ENCODE measurements around the gene RIOX2. TPM values are rescaled to one million over a fixed set of nuclear protein-coding genes. Genes with fewer than 3 reads are reported as not detected.

Gene RIOX2
- total RNA-seq, 1 experiment from 2014 or later, result 73.9 TPM

- no peak overlapping the region for H3K4me3 Mint-ChIP-seq (ENCODE audit: unreplicated experiment)
- DNase-seq (ENCODE audit: unreplicated experiment), result no peak
- TF ChIP-seq CTCF (IDR thresholded peaks at IDR 0.05; ENCODE audit: unreplicated experiment), result no peak
- intact Hi-C loops (cut with micrococcal nuclease), result no loop called here
- H3K9me3 Mint-ChIP-seq (ENCODE audit: unreplicated experiment), result no peaks in the 10 kb centered on the region
- peaks cover 91% of the 10 kb centered on the region for H3K36me3 Mint-ChIP-seq (ENCODE audit: insufficient read depth, unreplicated experiment)
- H3K27me3 Mint-ChIP-seq (ENCODE audit: insufficient read depth, unreplicated experiment), result no peaks in the 10 kb centered on the region
- H3K27ac Mint-ChIP-seq (ENCODE audit: low read depth, unreplicated experiment), result no peak overlapping the region
- H3K4me1 Mint-ChIP-seq (ENCODE audit: insufficient read depth, unreplicated experiment), result peaks cover 9% of the 10 kb centered on the region
- ChIA-PET POLR2A (interaction anchor here (0.7 kb wide), 1 partner anchor 629 kb away, joined by 3 read pairs; no protein-coding TSS in a partner anchor), CTCF (interaction anchor here (1.0 to 1.1 kb wide), 2 partner anchors 44 to 137 kb away, joined by 3 to 4 read pairs; no protein-coding TSS in a partner anchor)
- BruUV-seq (replicated peaks), result no TSS peak
These were observed 12.4 kb downstream of the RIOX2 start for GRCh38 chr3:97959872-97960271.

DNA sequence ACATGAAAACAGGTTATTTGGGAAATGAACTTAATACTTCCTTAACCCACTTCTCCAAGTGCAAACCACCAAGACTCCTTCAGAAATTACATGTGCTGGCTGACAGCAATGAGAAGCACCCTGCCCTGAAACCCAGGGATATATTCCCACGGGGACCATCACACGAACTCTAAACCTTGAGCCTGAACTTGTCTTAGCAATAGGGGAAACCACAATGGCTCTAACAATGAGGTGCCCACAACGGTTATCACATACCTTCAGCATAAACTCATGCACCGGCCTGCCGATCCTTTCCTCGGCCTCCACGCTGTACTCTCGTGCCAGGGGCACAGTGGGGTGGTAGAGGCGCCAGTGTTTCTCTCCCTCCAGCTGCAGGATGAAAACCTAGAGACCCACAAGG, 13.4 kb downstream of the RIOX2 start:
- no peaks in the 10 kb centered on the region for H3K9me3 Mint-ChIP-seq (ENCODE audit: unreplicated experiment)
- peaks cover 88% of the 10 kb centered on the region for H3K36me3 Mint-ChIP-seq (ENCODE audit: insufficient read depth, unreplicated experiment)
- BruUV-seq (replicated peaks), result no TSS peak
- no peak for TF ChIP-seq CTCF (IDR thresholded peaks at IDR 0.05; ENCODE audit: unreplicated experiment)
- DNase-seq (ENCODE audit: unreplicated experiment), result no peak
- no peak overlapping the region for H3K4me3 Mint-ChIP-seq (ENCODE audit: unreplicated experiment)
- CTCF ChIA-PET, result interaction anchor here (0.6 to 1.9 kb wide), 5 partner anchors 43 to 193 kb away, joined by 3 to 8 read pairs (median 3); no protein-coding TSS in a partner anchor
- POLR2A ChIA-PET, result interaction anchor here (0.6 kb wide), 1 partner anchor 157 kb away, joined by 5 read pairs; no protein-coding TSS in a partner anchor
- H3K4me1 Mint-ChIP-seq (ENCODE audit: insufficient read depth, unreplicated experiment), result peaks cover 9% of the 10 kb centered on the region
- intact Hi-C loops (cut with micrococcal nuclease), result no loop called here
- H3K27ac Mint-ChIP-seq (ENCODE audit: low read depth, unreplicated experiment), result no peak overlapping the region
- no peaks in the 10 kb centered on the region for H3K27me3 Mint-ChIP-seq (ENCODE audit: insufficient read depth, unreplicated experiment)

DNA sequence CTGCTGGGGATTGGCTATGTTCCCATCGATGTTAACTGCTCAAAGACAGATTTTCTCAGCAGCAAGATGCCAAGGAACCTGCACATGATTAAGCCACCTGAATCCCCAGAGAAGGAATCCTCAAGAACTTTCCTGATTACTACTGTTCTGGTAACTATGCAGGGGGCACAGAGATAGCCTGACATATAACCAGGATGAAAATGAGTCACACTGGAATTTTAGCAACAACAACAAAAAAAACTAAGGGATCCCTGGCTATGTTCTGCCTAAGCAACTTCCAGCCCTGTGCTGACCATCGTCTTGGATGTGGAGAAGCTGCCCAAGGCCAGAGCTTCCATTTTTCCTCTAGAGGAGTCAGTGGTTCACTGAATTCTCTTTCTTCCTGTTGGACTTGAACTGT, 13.8 kb downstream of the RIOX2 start:
- Mint-ChIP-seq H3K27me3 (ENCODE audit: insufficient read depth, unreplicated experiment) (no peaks in the 10 kb centered on the region), H3K9me3 (ENCODE audit: unreplicated experiment) (no peaks in the 10 kb centered on the region), H3K36me3 (ENCODE audit: insufficient read depth, unreplicated experiment) (peaks cover 90% of the 10 kb centered on the region), H3K4me3 (ENCODE audit: unreplicated experiment) (no peak overlapping the region), H3K4me1 (ENCODE audit: insufficient read depth, unreplicated experiment) (peaks cover 9% of the 10 kb centered on the region), H3K27ac (ENCODE audit: low read depth, unreplicated experiment) (no peak overlapping the region)
- BruUV-seq (replicated peaks), result no TSS peak
- ChIA-PET CTCF (interaction anchor here (0.6 to 1.9 kb wide), 3 partner anchors 64 to 193 kb away, joined by 3 to 8 read pairs (median 4); no protein-coding TSS in a partner anchor), POLR2A (interaction anchor here (0.6 kb wide), 1 partner anchor 157 kb away, joined by 5 read pairs; no protein-coding TSS in a partner anchor)
- TF ChIP-seq CTCF (IDR thresholded peaks at IDR 0.05; ENCODE audit: unreplicated experiment), result no peak
- intact Hi-C loops (cut with micrococcal nuclease), result no loop called here
- DNase-seq (ENCODE audit: unreplicated experiment), result peak; percentile 30

DNA sequence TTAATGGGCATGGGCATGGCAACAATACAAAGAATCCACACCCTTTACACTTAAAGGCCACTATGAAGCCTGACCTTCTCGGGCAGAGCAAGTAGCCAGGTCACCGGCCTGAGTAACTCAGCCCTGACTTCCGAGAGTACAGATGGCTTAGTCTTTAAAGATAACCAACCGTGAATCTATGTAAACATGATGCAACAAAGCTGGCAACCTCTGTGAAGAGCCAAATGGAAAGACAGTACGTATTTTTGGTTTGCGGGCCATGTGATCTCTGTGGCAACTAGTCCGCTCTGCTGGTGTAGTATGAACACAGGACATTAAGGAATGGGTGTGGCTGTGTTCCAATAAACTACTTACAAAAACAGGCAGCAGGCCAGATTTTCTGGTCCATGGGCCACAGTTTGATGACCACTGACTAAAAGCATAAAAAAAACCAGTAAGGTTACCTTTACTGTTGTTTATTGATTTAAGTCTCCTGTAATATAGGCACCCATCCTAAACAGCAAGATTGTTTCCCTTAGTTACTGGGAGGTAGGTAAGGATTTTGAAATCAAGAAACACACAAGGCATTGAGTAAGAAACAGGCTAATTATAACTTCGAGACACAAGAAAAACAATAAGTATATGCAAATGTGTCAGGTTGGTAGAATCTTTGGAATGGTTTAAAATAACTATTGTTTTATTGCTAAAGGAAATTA, 14.5 kb downstream of the RIOX2 start:
- Mint-ChIP-seq H3K27me3 (ENCODE audit: insufficient read depth, unreplicated experiment) (no peaks in the 10 kb centered on the region), H3K9me3 (ENCODE audit: unreplicated experiment) (no peaks in the 10 kb centered on the region), H3K4me3 (ENCODE audit: unreplicated experiment) (no peak overlapping the region), H3K36me3 (ENCODE audit: insufficient read depth, unreplicated experiment) (peaks cover 90% of the 10 kb centered on the region), H3K27ac (ENCODE audit: low read depth, unreplicated experiment) (no peak overlapping the region), H3K4me1 (ENCODE audit: insufficient read depth, unreplicated experiment) (peaks cover 15% of the 10 kb centered on the region)
- no peak for TF ChIP-seq CTCF (IDR thresholded peaks at IDR 0.05; ENCODE audit: unreplicated experiment)
- ChIA-PET CTCF (interaction anchor here (1.9 kb wide), 1 partner anchor 64 kb away, joined by 8 read pairs; no protein-coding TSS in a partner anchor), POLR2A (no interaction called here)
- no TSS peak for BruUV-seq (replicated peaks)
- intact Hi-C loops (cut with micrococcal nuclease), result no loop called here
- DNase-seq (ENCODE audit: unreplicated experiment), result peak; percentile 79
